GM19193 (cell line): Measurements from ENCODE around the gene ITPR2.

Experiments used
- POLR2A ChIP-seq: IDR thresholded peaks from 4 replicates; pipeline ENCODE4 v1.6.1; 2011; ENCODE audit not compliant: insufficient read depth, insufficient read length; ENCODE audit errors: extremely low read depth

Gene ITPR2

DNA sequence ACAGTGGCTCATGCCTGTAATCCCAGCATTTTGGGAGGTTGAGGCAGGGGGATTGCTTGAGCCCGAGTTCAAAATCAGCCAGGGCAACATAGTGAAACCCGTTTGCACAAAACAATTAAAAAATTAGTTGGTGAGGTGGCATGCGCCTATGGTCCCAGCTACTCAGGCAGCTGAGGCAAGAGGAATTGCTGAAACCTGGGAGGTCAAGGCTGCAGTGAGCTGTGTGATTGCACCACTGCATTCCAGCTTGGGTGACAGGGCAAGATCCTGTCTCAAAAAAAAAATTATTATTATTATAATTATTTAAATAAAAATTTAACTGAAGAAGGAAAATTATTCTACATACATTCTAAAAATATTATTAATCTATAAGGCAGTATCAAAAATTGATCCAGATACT lies 164.1 kb downstream of the ITPR2 start:
- no peak for TF ChIP-seq POLR2A

DNA sequence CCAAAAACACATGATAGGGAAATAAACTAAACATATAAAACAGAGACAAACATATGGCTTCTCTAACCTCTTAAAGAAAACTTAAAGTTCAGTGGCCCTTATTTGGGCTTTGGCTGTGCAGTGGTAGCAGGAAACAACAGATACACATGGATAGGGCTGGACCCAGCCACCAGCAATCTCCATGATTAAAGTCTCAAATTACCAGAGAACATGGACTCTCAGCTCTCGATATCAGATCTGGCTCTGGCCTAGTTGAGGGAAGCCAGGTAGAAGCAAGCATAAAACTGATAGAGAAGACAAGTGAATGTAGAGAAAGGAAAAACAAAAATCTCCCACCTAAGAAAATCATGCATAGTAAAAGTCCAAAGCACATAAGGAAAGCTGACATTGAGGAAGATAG lies 164.8 kb downstream of the ITPR2 start:
- no peak for TF ChIP-seq POLR2A

DNA sequence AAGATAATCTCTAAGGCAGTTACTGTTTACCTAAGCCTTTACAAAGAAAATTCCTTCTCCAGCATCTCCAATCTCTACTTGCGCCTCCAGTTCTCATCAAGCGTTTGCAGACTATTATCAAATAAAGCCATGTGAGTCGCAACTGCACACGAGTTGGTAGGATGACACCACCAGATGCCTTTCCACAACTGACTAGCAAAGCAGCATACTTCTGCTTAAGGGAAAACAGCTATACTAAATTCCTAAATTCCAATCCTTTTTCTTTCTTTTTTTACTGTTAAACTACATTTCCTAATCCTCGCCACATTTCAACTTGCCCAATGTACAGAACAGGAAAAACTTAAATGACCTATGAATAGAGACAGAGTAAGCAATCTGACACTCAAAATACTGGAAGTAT lies 166.7 kb downstream of the ITPR2 start:
- no peak for TF ChIP-seq POLR2A

DNA sequence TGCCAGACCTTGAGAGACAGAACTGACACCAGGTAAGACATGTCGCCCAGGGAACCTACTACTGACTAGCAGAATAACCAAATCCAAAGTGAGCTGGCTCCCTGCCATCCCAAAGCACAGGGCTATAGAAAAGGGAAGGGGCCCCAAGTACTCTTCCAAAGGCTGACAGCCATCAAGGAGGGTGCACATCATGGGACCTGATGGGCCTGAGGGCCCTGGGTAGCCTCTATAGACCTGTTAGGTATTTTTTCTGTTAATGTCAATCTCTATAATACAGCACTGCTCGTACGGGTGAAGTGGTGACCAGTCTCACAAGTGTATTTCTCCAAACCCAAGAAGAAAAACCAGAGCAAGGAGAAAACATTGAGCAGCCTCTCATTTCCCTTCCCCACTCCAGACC lies 171.6 kb downstream of the ITPR2 start:
- TF ChIP-seq POLR2A = no peak

DNA sequence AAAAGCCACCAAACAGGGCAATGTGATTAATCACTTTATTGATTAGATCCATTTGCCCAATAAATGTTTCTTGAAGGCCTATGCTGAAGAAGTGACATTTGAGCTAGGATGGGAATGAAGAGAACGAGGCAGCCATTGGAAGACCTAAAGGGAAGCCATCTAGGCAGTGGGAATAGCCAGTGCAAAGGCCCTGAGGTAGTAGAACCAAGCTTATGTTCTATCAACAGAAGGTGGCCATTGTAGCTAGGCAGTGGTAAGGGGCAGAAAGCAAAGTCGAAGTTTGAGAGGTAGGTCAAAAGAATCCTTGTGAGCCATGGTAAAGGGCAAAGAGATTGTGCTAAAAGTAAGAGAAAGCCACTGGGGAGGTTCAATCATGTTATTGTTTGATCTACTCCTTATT lies 173.1 kb downstream of the ITPR2 start:
- TF ChIP-seq POLR2A = no peak

DNA sequence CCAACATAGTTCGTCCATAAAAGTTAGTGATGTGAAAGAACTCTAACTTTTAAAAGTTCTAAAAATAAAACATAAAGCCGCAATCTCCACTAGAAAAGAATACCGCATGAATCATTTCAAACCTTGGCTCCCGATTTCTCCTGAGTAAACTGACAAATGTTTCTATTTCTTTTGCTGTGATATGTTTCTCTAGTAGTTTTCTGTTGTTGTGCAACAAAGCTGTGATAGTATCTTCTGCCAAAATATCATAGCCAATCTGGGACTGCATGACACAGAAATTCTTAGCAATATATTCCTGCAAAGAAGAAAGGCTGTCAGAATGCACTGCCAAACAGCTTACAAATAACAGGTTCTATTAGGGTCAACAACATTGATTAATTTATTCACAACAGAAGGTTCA lies 174.0 kb downstream of the ITPR2 start:
- TF ChIP-seq POLR2A = no peak

DNA sequence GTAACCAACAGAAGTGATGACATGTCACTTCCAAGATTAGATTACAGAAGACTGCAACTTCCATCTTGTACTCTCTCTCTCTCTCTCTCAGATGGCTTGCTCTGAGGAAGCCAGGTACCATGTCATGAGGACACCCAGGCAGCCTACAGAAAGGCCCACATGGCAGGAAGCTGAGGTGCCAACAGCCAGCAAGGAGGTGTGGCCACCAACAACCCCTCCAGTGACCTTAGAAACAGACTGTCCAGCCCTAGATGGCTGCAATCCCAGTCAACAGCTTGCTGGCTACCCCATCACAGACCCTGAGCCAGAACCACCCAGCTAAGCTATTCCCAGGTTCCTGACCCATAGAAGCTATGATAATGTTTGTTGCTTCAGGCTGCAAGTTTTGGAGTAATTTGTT lies 178.4 kb downstream of the ITPR2 start:
- TF ChIP-seq POLR2A = no peak

DNA sequence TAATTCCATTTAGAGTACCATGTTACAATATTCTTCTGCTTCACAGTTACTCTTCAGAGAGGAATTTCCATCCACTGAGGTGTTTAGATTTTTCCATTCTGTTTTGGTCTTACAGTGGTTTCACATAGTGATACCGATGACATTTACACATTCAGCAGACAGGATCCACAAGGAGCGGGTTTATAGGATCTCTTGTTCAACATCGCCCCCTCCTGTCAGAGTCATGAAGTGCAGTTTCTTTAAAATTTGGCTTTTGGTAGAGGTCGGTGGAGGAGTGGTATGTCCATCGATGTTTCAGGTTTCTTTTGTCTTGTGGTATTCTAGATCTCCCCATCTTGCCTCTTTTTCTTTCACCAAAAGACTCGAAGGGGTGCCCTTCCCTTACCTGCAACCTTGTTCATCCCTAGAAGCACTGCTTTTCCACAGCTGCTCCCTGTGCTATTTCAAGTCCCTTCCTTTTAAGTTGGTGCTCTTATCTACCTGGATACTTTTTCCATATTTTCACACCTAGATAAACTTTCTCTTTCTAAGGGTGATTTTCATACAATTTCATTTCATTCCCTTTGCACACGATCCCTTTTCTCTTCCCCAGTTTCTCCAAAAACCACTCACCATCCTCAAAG lies 181.3 kb downstream of the ITPR2 start:
- TF ChIP-seq POLR2A = no peak

DNA sequence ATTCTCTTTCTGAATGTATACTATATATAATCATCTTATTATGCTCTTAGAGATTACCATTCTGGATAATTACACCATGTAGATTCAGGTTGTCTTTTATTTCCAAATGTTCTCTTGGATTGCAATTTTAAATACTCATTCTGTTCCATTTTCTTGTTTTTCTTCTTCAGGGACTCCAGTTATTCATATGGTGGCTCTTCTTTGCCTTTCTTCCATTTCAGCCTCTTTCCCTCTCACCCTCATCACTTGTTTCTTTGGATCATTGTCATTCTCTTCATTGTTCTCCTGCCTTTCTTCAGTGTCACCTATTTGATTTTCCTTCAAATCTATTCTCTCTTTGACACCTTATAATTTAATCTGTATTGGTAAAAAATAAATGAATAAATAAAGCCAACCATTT lies 182.0 kb downstream of the ITPR2 start:
- no peak for TF ChIP-seq POLR2A

DNA sequence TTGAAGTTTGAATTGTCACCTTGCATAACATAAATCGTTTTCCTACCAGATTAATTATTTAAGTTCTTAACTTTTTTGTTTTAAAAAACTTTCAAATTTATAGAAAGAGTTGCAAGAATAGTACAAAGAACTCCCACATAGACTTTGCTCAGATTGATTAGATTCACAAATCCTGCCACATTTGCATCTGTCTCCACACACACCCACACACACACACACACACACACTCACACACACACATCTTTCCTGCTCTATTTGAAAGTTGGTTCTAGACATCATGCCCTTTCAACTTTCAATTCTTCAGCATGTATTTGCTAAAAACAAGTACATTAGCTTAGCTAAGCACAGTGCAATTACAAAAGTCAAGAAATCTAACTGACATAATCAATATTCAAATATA lies 184.0 kb downstream of the ITPR2 start:
- no peak for TF ChIP-seq POLR2A

DNA sequence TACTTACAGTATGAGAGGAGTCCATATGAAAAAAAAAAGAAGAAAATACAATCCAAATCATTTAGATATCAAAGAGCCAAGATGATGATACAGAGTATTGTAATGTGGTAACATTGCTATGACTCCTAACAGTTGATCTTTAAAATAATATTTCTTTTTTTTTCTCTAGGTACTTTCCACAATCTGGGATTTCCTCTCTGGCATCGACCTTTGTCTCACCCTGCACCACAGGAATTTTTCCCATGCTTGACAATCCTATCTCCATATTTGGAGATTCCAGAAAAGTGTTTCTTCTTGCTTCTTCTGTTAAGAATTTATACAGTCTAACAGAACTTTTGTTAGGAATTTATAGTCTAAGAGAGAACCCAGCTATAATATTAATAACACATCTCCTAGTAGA lies 184.4 kb downstream of the ITPR2 start:
- no peak for TF ChIP-seq POLR2A

DNA sequence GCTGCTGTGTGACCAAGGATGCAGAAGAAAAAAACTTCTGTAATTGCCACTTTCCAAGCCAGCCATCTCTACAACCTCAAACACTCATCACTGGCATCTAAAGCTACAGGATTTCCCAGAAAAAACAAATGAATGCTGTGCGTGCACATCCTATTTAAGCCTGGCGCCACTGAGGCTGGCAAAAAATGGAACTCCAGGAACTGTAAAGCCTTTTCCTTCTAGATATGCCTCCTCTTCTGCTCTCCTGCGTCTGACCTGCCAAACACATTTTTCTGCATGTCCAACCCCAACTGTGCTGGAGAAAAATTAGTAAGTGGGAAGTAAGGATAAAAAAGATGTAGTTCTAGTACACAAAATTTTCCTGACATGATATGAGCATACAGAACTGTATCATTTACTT lies 184.9 kb downstream of the ITPR2 start:
- TF ChIP-seq POLR2A = no peak

DNA sequence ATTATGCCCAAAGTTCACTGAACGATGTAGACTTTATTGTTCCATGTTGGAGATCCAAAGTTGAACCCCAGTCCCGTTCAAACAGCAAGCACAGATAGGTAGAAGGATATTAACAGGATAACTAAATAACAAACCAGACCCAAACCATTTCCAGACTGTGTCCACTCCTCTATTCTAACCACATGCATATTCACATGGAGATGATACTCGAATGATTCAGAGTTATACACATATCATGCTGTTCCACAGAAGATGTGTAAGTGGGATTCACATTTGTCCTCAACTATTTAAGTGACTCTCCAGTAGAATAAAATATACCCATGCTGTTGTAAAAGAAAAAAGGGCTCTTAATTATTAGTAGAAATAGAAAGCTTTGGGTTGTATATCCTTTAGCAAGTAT lies 185.9 kb downstream of the ITPR2 start:
- TF ChIP-seq POLR2A = no peak

DNA sequence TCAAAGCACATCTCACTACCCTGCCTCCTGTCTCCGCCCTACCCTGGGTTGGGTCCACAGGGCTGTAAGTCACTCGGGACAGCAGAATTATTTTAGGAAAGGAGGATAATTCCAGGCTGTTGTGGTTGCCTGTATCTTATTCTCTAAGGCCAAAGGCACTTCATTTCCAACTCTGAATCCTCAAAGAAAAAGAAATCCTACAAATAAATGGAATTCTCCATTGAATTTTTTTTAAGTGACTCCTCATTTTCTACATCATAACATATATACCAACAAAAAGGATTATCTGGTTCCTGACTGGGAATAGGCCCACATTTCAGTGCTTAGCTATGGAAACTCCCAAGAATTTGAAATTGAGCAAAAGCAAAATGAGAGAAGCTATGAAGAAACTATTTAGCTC lies 186.4 kb downstream of the ITPR2 start:
- TF ChIP-seq POLR2A = no peak

DNA sequence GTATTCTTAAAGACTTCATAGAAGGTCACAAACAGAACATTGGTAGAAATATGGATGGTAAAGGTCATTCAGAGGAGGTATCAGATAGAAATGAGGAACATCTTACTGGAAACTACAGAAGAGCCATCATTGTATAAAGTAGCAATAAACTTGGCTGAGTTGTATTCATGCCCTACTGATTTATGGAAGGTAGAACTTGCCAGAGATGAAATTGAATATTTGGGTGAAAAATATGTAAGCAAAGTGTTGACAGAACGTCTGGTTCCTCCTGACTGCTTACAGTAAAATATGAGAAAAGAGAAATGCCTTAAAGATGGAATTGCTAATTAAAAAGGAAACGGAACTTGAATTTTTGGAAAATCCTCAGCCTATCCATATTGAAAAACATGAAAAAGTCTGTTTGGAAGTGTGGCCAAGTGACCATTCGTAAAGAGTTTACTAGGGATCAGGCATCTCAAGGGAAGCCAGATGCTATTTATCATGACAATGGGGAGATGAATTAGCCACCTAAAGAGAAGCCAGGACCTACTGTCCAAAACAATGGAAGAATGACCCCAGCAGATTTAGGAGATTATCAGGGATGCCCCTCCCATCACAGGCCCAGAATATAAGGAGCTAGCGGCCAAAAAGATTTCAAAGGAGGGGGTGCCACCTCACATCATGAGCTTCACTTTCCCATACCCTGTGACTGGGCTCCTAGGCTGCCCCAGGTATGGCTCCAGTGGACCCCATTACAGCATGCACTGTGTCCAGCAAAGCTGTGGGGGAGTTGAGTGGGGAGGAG lies 189.3 kb downstream of the ITPR2 start:
- no peak for TF ChIP-seq POLR2A

DNA sequence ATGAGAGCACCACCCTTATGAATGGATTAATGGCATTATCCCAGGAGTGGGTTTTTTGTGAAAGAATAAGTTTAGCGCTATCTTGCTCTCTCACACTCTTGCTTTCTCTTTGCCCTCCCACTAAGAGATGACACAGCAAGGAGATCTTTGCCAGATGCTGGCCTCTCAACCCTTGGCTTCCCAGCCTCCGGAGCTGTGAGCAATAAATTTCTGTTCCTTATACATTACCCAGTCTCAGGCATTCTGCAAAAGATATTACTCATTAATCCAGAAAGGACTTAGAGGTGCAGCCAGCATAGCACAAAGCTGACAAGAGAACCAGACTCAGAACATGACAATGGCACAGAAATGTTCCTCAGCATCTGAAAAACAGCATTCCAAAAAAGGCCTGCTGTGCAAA lies 190.6 kb downstream of the ITPR2 start:
- no peak for TF ChIP-seq POLR2A

DNA sequence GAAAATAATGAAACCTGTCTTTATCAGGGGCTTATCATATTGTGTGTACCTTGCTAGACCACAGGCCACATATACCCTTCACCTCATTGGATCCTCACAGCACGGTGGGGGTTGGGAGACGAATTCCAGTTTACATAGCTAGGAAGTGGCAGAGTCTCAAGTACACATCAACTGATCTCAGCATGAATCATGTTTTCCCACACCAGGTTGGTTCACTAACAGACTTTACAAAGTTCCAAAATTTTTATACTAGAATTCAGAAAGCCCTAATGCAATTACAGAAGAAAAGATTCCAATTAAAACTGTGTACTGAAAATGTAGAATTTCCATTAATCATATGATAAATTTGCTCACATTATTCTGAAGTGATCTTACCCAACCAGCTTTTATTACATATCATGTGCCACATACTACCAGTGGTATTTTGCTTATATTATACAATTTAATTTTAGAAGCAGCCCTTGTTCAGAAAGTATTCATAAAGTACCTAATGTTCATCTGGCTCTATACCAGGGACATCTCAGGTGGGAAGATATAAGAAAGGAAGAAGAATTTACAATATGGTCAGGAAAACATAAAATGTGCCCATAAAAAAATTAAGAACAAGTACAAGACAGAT lies 196.2 kb downstream of the ITPR2 start:
- TF ChIP-seq POLR2A = no peak

DNA sequence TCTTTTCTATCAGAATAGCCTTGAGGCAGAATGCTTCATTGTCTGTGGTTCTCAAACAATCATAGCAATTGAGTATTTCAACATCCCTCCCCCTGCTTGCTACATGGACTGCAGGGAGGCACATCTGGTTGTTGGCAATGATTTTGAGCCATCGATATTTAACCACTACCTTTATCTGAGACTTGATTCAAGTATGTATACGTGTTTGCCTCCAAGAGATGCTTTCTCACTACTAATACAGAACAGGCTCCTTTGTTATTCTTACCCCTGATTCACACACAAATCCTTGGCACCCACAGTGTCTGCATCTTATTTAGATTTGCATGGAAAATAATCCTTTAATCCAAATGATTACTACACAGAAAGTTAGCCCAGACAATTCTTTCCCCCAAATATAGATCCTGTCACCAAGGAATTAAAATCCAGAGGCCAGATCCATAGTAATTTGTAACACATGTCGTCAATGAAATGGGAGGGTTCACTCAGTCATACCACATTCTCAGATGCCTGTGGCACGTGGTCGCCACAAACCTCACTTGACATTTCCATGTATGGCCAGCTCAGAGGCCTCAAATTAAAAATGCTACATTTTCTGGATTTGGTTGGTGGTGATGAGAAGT lies 199.3 kb downstream of the ITPR2 start:
- TF ChIP-seq POLR2A = no peak
